Gastrocnemius medialis (tissue), 4 donors: ENCODE results near the gene CCHCR1. TPM values are rescaled to one million over a fixed set of nuclear protein-coding genes. Genes with fewer than 3 reads are reported as not detected.
"Not testable (repeated sequence)": the region's sequence is repeated elsewhere in the genome, so short reads cannot be mapped to it uniquely, and the experiment has no call there.

Experiments used
- ATAC-seq, 2 donors: fragments of 150-250 bp; one replicate each; pipeline ENCODE4 v1.9.1; 2016
- DNase-seq, 2 donors: peaks; one replicate each; pipeline ENCODE4 v3.0.0-alpha.2; 2019
- H3K27ac ChIP-seq, 4 donors: fragments of 200-600 bp; sonication (generic); 1 replicate in 1 of 4; 2 replicates in 3 of 4; pipeline ENCODE4 v1.5.1; 2016 to 2018; ENCODE audit warnings: mild to moderate bottlenecking in 2 of 4, moderate library complexity in 1 of 4
- H3K27me3 ChIP-seq, 3 donors: fragments of 200-600 bp; sonication (generic) in 2 of 3; 1 replicate in 1 of 3; 2 replicates in 2 of 3; pipeline versions ENCODE4 v1.5.1 to v1.6.0; 2016 to 2019; ENCODE audit warnings: mild to moderate bottlenecking in 1 of 3, moderate library complexity in 1 of 3
- H3K36me3 ChIP-seq, 2 donors: fragments of 200-600 bp; sonication (generic) in 1 of 2; one replicate each; pipeline ENCODE4 v1.5.1; 2017 to 2018
- H3K4me1 ChIP-seq, 2 donors: fragments of 200-600 bp; sonication (generic) in 1 of 2; one replicate each; pipeline ENCODE4 v1.5.1; 2016 to 2017; ENCODE audit warnings: mild to moderate bottlenecking in 2 of 2
- H3K4me3 ChIP-seq, 4 donors: fragments of 200-600 bp; sonication (generic) in 3 of 4; 1 replicate in 1 of 4; 2 replicates in 3 of 4; pipeline ENCODE4 v1.5.1; 2016 to 2019; ENCODE audit warnings: mild to moderate bottlenecking in 2 of 4
- H3K9me3 ChIP-seq, 3 donors: fragments of 200-600 bp; sonication (generic) in 2 of 3; 1 replicate in 1 of 3; 2 replicates in 2 of 3; pipeline ENCODE4 v1.5.1; 2016 to 2019
- POLR2A ChIP-seq, 2 donors: fragments of 450-650 bp; IDR thresholded peaks; one replicate each; pipeline ENCODE4 v1.6.1; 2017; ENCODE audit warnings: antibody characterized with exemption in 2 of 2, mild to moderate bottlenecking in 2 of 2, moderate library complexity in 2 of 2
- in situ Hi-C, 4 donors: fragments of 200-750 bp; cut with MboI; loops; one replicate each; pipeline versions ENCODE4 v1.15.0 to v1.8.0; 2017; ENCODE audit warnings: low sequenced_read_pairs in 4 of 4
- intact Hi-C: fragments of 100-400 bp; cut with DNase I; formaldehyde crosslinking; loops from one replicate; pipeline ENCODE4 v1.15.1; 2023; ENCODE audit warnings: low total_unique reads
- total RNA-seq, 4 donors: library from RNA; depleted of rRNA; stranded (reverse); fragments of >200 nt; gene quantifications; one replicate each; pipeline versions ENCODE4 v1.1.0 to v1.2.3, GENCODE V29; 2016
- TF ChIP-seq, protein P1 (sequence below), 5 experiments: fragments of 450-650 bp in 3 of 5; fragments of 200-600 bp in 2 of 5; sonication (generic) in 2 of 5; IDR thresholded peaks in 4 of 5; conservative IDR thresholded peaks in 1 of 5; 1 replicate in 4 of 5; 2 replicates in 1 of 5; pipeline ENCODE4 v1.5.1; 2016 to 2019; ENCODE audit warnings: antibody characterized with exemption in 5 of 5, mild to moderate bottlenecking in 3 of 5, moderate library complexity in 3 of 5

CCHCR1 gene
- total RNA-seq, 4 donors from 2014 or later = 4.9 to 34.3 (median 7.7) TPM

DNA sequence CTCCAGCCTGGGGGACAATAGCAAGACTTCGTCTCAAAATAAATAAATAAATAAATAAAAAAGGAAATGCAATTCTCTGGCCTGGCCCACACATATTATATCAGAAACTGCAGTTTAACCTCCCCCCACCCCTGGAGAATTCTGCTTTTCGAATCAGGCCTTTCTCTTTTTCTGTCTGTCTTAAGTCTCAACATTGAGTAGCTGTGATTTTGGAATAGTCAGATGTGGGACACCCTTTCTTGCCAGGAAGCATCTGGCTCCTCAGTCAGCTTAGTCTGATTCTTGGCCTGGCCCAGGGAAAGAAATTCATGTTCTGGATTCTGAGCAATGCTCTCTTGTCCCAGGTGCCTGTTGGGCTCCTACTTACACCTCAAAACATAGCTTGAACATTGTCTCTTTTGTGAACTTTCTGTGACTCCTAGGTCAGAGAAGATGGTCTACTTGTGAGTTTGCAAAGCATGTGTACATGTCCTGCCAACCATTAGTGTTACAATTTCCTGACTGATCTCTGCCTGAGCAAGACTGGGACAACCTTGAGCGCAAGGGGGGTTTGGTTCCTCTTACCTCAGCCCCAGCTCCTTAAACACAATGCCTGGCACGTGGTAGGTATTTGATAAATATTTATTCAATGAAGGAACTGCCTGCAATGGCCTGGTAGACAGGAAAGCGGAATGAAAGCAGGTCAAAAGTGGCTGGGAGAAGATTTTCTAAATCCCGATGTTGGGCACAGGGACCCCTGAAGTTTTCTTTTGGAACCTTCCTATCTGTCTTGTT lies 36.6 kb upstream of the CCHCR1 start:
- Histone ChIP-seq H3K4me3 (no peak overlapping the region), H3K9me3 (no peaks in the 10 kb centered on the region), H3K27ac (no peak overlapping the region), H3K27me3 (no peaks in the 10 kb centered on the region), H3K36me3 (no peaks in the 10 kb centered on the region), H3K4me1 (peaks cover 0 to 19% of the 10 kb centered on the region in 2 donors)
- intact Hi-C loops = loop anchor here (10.0 kb wide), 1 partner anchor 279 kb away; the partner anchor contains the start of gene VARS2
- TF ChIP-seq, protein P1, sequence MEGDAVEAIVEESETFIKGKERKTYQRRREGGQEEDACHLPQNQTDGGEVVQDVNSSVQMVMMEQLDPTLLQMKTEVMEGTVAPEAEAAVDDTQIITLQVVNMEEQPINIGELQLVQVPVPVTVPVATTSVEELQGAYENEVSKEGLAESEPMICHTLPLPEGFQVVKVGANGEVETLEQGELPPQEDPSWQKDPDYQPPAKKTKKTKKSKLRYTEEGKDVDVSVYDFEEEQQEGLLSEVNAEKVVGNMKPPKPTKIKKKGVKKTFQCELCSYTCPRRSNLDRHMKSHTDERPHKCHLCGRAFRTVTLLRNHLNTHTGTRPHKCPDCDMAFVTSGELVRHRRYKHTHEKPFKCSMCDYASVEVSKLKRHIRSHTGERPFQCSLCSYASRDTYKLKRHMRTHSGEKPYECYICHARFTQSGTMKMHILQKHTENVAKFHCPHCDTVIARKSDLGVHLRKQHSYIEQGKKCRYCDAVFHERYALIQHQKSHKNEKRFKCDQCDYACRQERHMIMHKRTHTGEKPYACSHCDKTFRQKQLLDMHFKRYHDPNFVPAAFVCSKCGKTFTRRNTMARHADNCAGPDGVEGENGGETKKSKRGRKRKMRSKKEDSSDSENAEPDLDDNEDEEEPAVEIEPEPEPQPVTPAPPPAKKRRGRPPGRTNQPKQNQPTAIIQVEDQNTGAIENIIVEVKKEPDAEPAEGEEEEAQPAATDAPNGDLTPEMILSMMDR (IDR thresholded peaks at IDR 0.05 in 4 of 5, conservative IDR thresholded peaks at IDR 0.05 in 1 of 5) = no peak
- TF ChIP-seq POLR2A (IDR thresholded peaks at IDR 0.05) = no peak
- DNase-seq = no peak
- no peak for ATAC-seq
- in situ Hi-C loops = loop anchor here in 3 of 4 donors (5.0 to 10.0 kb wide), 4 partner anchors 57 to 171 kb away; partner anchors contain the start of gene PSORS1C2 (in 2 of the 3)

DNA sequence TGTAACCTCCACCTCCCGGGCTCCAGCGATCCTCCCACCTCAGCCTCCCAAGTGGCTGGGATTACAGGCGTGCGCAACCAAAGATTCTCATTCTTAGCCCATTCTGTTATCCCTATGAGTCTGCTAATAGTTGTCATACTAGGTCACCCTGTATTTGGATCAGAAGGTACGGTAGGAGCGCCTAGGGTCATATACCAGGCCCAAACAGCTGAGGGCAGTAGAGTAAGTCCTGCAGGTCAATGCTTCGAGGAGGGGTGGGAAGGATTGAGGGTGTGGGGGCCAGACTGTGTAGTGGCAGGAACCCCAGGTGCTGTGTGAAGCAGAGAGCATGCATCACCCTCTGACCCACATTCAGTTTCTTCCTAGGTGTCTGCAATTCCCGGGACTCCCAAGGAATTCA lies 35.6 kb upstream of the CCHCR1 start:
- intact Hi-C loops = loop anchor here (10.0 kb wide), 1 partner anchor 278 kb away; the partner anchor contains the start of gene VARS2
- no peak for ATAC-seq
- in situ Hi-C loops = loop anchor here in 3 of 4 donors (5.0 to 10.0 kb wide), 4 partner anchors 56 to 172 kb away; partner anchors contain the start of gene PSORS1C2 (in 2 of the 3)

DNA sequence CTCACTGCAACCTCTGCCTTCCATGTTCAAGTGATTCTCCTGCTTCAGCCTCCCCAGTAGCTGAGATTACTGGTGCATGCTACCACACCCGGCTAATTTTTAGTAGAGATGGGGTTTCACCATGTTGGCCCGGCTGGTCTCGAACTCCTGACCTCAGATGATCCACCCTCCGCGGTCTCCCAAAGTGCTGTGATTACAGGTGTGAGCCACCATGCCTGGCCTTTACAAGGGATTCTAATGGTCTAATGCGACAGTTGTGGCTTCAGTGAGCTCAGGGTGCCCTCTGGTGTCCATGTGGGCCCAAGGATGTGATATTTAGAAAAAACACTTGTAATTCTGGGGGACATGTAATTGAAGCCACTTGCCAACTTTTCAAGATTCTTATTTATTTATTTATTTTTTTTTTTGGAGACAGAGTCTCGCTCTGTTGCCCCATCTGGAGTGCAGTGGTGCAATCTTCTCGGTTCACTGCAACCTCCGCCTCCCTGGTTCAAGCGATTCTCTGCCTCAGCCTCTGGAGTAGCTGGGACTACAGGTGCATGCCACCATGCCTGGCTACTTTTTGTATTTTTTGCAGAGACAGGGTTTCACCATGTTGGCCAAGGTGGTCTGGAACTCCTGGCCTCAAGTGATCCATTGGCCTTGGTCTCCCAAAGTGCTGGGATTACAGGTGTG lies 35.0 kb upstream of the CCHCR1 start:
- not testable (repeated sequence) for H3K36me3 ChIP-seq, H3K27me3 ChIP-seq, H3K4me3 ChIP-seq, H3K4me1 ChIP-seq, H3K9me3 ChIP-seq, H3K27ac ChIP-seq
- DNase-seq (peak in 1 of 2 donors; percentile 60), ATAC-seq (peak in 1 of 2 donors; percentile 53)
- in situ Hi-C loops (loop anchor here in 3 of 4 donors (5.0 to 10.0 kb wide), 4 partner anchors 55 to 172 kb away; partner anchors contain the start of gene PSORS1C2 (in 2 of the 3)), intact Hi-C loops (loop anchor here (1.0 to 10.0 kb wide), 2 partner anchors 55 to 278 kb away; partner anchors contain the start of gene VARS2)
- TF ChIP-seq, protein P1 (IDR thresholded peaks at IDR 0.05 in 4 of 5, conservative IDR thresholded peaks at IDR 0.05 in 1 of 5) = peak; percentile 34 to 59 (median 56)

More for the DNA sequence above, 35.6 kb upstream of the CCHCR1 start:
- Histone ChIP-seq H3K9me3 (no peaks in the 10 kb centered on the region), H3K27ac (no peak overlapping the region), H3K4me1 (peaks cover 0 to 9% of the 10 kb centered on the region in 2 donors), H3K27me3 (no peaks in the 10 kb centered on the region), H3K4me3 (no peak overlapping the region), H3K36me3 (no peaks in the 10 kb centered on the region)
- no peak for DNase-seq
- TF ChIP-seq, protein P1 (IDR thresholded peaks at IDR 0.05 in 4 of 5, conservative IDR thresholded peaks at IDR 0.05 in 1 of 5) = no peak
- no peak for TF ChIP-seq POLR2A (IDR thresholded peaks at IDR 0.05)

DNA sequence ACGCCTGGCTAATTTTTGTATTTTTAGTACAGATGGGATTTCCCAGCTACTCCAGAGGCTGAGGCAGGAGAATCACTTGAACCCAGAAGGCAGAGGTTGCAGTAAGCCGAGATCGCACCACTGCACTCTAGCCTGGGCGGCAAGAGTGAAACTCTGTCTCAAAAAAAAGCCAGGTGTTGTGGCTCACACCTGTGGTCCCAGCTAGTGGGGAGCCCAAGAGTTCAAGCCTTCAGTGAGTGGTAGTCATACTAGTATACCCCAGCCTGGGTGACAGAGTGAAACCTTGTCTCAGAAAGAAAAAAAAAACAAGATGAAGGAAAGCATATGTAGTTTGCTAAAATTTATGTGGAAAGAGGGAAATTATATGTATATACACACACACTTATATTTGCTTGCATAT lies 32.9 kb upstream of the CCHCR1 start:
- in situ Hi-C loops = loop anchor here in 3 of 4 donors (5.0 to 10.0 kb wide), 4 partner anchors 53 to 174 kb away; partner anchors contain the start of gene PSORS1C2 (in 2 of the 3)
- intact Hi-C loops = loop anchor here (10.0 kb wide), 1 partner anchor 276 kb away; the partner anchor contains the start of gene VARS2

DNA sequence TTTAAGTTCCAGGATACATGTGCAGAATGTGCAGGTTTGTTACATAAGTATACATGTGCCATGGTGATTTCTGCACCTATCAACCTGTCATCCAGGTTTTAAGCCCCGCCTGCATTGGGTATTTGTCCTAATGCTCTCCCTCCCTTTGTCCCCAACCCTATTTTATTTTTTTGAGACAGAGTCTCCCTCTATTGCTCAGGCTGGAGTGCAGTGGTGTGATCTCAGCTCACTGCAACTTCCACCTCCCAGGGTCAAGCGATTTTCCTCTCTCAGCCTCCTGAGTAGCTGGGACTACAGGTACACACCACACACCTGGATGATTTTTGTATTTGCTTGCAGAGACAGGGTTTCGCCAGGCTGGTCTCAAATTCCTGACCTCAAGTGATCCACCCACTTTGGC lies 31.6 kb upstream of the CCHCR1 start:
- H3K36me3 ChIP-seq, H3K27ac ChIP-seq, H3K4me3 ChIP-seq, H3K27me3 ChIP-seq, intact Hi-C loops, ATAC-seq, H3K9me3 ChIP-seq, DNase-seq: not testable (repeated sequence)
- in situ Hi-C loops = loop anchor here in 2 of 4 donors (5.0 kb wide), 1 partner anchor 52 kb away; the partner anchor contains the start of gene PSORS1C2 (in 2 of the 2)
- peaks cover 8 to 16% of the 10 kb centered on the region in 2 donors for H3K4me1 ChIP-seq

More for the DNA sequence above, 32.9 kb upstream of the CCHCR1 start:
- Histone ChIP-seq H3K9me3 (no peaks in the 10 kb centered on the region), H3K36me3 (no peaks in the 10 kb centered on the region), H3K4me1 (peaks cover 3 to 10% of the 10 kb centered on the region in 2 donors), H3K27ac (no peak overlapping the region), H3K27me3 (no peaks in the 10 kb centered on the region), H3K4me3 (no peak overlapping the region)
- TF ChIP-seq, protein P1 (IDR thresholded peaks at IDR 0.05 in 4 of 5, conservative IDR thresholded peaks at IDR 0.05 in 1 of 5) = no peak
- TF ChIP-seq POLR2A (IDR thresholded peaks at IDR 0.05) = no peak
- ATAC-seq (no peak), DNase-seq (no peak)
